Karpas-422 (cell line): ENCODE data around the gene ORC4. TPM values are rescaled to one million over a fixed set of nuclear protein-coding genes. Genes with fewer than 3 reads are reported as not detected.
"Not testable (repeated sequence)": the region's sequence is repeated elsewhere in the genome, so short reads cannot be mapped to it uniquely, and the experiment has no call there.

Source experiments
- DNase-seq: peaks from one replicate; pipeline ENCODE4 v3.0.0-alpha.2; 2015
- H2AFZ ChIP-seq: fragments of 200-600 bp; sonication (generic); 2 replicates; pipeline ENCODE4 v1.6.1; 2014; ENCODE audit warnings: antibody characterized with exemption, low read length, mixed read lengths
- H3K27ac ChIP-seq: fragments of 200-600 bp; sonication (generic); 2 replicates; pipeline ENCODE4 v1.5.1; 2014; ENCODE audit warnings: mild to moderate bottlenecking, low read length, moderate library complexity
- H3K27me3 ChIP-seq: fragments of 200-600 bp; sonication (generic); 2 replicates; pipeline ENCODE4 v1.6.1; 2014; ENCODE audit warnings: low read length, mixed read lengths
- H3K36me3 ChIP-seq: fragments of 200-600 bp; sonication (generic); 2 replicates; pipeline ENCODE4 v1.6.1; 2014; ENCODE audit warnings: low read length, mixed read lengths; ENCODE audit not compliant: insufficient read depth
- H3K4me1 ChIP-seq: fragments of 200-600 bp; sonication (generic); 2 replicates; pipeline ENCODE4 v1.6.1; 2014; ENCODE audit warnings: mild to moderate bottlenecking, low read length, mixed read lengths
- H3K4me2 ChIP-seq: fragments of 200-600 bp; sonication (generic); 2 replicates; pipeline ENCODE4 v1.6.1; 2014; ENCODE audit warnings: low read length, low read depth, mild to moderate bottlenecking; ENCODE audit not compliant: poor library complexity, severe bottlenecking
- H3K4me3 ChIP-seq: fragments of 200-600 bp; sonication (generic); 2 replicates; pipeline ENCODE4 v1.5.1; 2014; ENCODE audit warnings: mild to moderate bottlenecking, antibody characterized with exemption, low read length, mixed read lengths
- H3K79me2 ChIP-seq: fragments of 200-600 bp; sonication (generic); 2 replicates; pipeline ENCODE4 v1.6.1; 2014; ENCODE audit warnings: mild to moderate bottlenecking, low read length, mixed read lengths
- H3K9ac ChIP-seq: fragments of 200-600 bp; sonication (generic); 2 replicates; pipeline ENCODE4 v1.6.0; 2014; ENCODE audit warnings: low read length
- H3K9me2 ChIP-seq: fragments of 200-600 bp; sonication (generic), shearing (Covaris generic); replicated peaks from 2 replicates; pipeline ENCODE4 v1.6.0; 2014; ENCODE audit warnings: mild to moderate bottlenecking, low read length, moderate library complexity; ENCODE audit not compliant: insufficient read depth
- H3K9me3 ChIP-seq: fragments of 300-700, 200-600 bp; sonication (generic); 2 replicates; pipeline ENCODE4 v1.6.1; 2014; ENCODE audit warnings: low read length, mixed read lengths
- H4K20me1 ChIP-seq: fragments of 200-600 bp; sonication (generic); 2 replicates; pipeline ENCODE4 v1.6.1; 2014; ENCODE audit warnings: mild to moderate bottlenecking, antibody characterized with exemption, low read length, low read depth; ENCODE audit not compliant: insufficient read depth
- total RNA-seq: library from RNA; depleted of rRNA; stranded (reverse); fragments of >200 nt; shearing (Covaris generic); gene quantifications from 2 replicates; pipeline ENCODE4 v1.2.3, GENCODE V29; 2014; ENCODE audit warnings: low replicate concordance

Gene ORC4
- total RNA-seq, 1 experiment from 2014 or later: 63.1 TPM

DNA sequence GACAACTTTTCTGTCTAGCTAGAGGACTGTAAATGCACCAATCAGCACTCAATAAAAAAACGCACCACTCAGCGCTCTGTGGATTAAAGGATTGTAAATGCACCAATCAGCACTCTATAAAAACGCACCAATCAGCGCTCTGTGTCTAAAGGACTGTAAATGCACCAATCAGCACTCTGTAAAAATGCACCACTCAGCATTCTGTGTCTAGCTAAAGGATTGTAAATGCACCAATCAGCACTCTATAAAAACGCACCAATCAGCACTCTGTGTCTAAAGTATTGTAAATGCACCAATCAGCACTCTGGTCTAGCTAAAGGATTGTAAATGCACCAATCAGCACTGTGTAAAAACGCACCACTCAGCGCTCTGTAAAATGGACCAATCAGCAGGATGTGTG lies 25.6 kb downstream of the ORC4 start:
- not testable (repeated sequence) for H2AFZ ChIP-seq, H3K27me3 ChIP-seq, H3K9me3 ChIP-seq, H3K4me1 ChIP-seq, H3K4me2 ChIP-seq, DNase-seq, H3K27ac ChIP-seq, H3K4me3 ChIP-seq, H4K20me1 ChIP-seq, H3K9ac ChIP-seq, H3K9me2 ChIP-seq
- H3K79me2 ChIP-seq: peaks cover 98% of the 10 kb centered on the region
- peaks cover 36% of the 10 kb centered on the region for H3K36me3 ChIP-seq

DNA sequence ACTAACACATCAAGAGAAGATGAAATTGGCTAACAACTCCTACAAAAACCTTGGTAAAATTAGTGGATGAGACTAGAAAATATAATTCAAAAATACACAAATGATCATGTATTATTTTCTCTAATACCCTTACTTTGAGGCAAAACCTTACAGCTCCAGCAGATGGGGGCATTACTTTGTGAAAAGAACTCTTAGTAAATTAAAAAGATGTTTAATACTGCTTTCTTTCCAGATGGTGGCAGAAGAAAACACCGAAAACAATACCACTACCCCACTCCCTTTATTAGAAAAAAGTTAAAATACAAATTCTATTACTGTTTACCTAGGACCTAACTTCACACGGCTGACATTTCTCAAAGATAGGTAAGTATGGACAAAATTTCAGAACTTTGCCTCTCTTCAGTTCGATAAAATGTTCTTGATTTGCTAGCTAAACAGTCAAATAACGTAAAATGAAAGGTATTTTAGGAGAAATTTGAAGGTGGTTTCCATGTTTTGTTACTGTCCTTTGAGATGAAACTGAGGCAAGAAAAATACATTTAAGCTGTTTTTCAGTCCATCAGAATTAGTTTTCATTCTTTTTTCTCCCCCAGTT lies 30.6 kb downstream of the ORC4 start:
- H3K4me3 ChIP-seq: no peak overlapping the region
- no peaks in the 10 kb centered on the region for H4K20me1 ChIP-seq
- H3K9ac ChIP-seq: 0 out of 2 replicates have a peak overlapping the region, but pooled peaks have one; percentile 1
- H3K4me2 ChIP-seq: peak overlapping the region; percentile 14
- no peaks in the 10 kb centered on the region for H3K9me2 ChIP-seq
- H3K79me2 ChIP-seq: peaks cover 96% of the 10 kb centered on the region
- H3K27me3 ChIP-seq: no peaks in the 10 kb centered on the region
- H3K4me1 ChIP-seq: peaks cover 7% of the 10 kb centered on the region
- no peaks in the 10 kb centered on the region for H3K9me3 ChIP-seq
- H3K36me3 ChIP-seq: 0 out of 2 replicates have a peak, but pooled peaks cover under 1% of the 10 kb centered on the region
- peak overlapping the region; percentile 9; the same call in 1 of the 2 replicates for H3K27ac ChIP-seq
- no peak overlapping the region for H2AFZ ChIP-seq
- peak; percentile 86 for DNase-seq

DNA sequence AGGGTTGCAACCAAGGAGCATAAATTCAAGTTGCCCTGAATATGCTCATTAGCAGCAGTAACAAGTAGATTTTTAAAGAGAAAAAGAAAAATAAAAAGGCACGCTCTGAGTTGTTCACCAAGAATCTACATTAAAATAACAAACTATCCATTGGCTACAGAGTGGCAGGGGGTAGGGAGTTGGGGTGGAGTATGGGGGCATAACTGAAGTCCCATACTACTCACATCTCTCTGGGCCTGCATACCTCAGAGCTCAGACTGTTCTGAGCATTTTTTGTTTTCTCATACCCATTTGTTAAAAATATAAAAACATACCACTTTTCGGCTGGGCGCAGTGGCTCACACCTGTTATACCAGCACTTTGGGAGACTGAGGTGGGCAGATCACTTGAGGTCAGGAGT lies 31.4 kb downstream of the ORC4 start:
- Histone ChIP-seq H3K27me3 (no peaks in the 10 kb centered on the region), H3K79me2 (peaks cover 95% of the 10 kb centered on the region), H3K4me2 (no peak overlapping the region), H3K4me1 (peaks cover 7% of the 10 kb centered on the region), H3K9ac (no peak overlapping the region), H3K36me3 (no peaks in the 10 kb centered on the region), H3K9me2 (no peaks in the 10 kb centered on the region), H3K9me3 (no peaks in the 10 kb centered on the region), H3K27ac (no peak overlapping the region), H2AFZ (no peak overlapping the region), H3K4me3 (no peak overlapping the region), H4K20me1 (no peaks in the 10 kb centered on the region)
- no peak for DNase-seq

DNA sequence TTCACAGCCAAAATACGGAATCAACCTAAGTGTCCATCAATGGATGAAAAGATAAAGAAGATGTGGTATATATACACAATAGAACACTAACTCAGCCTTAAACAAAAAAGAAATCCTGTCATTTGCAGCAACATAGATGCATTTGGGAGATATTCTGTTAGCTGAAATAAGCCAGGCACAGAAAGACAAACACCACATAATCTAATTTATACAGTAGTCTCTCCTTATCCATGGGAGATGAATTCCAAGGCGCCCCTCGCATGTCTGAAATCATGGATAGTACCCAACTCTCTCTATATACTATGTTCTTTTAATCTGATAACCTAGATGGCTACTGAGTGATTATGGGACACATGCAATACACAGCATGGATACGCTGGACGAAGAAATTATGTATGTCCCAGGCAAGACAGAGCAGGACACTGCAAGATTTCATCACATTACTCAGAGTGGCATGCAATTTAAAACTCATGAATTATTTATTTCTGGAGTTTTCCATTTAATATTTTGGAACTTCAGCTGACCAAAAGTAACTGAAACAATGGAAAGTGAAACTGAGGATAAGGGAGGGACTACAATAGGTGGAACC lies 39.5 kb downstream of the ORC4 start:
- Histone ChIP-seq H3K27me3 (no peaks in the 10 kb centered on the region), H2AFZ (no peak overlapping the region), H3K79me2 (peaks cover 98% of the 10 kb centered on the region), H3K9me3 (peaks cover 7% of the 10 kb centered on the region; the same call in 1 of the 2 replicates), H3K36me3 (peaks cover 22% of the 10 kb centered on the region), H4K20me1 (no peaks in the 10 kb centered on the region), H3K4me2 (no peak overlapping the region), H3K4me1 (no peaks in the 10 kb centered on the region), H3K4me3 (no peak overlapping the region), H3K9ac (no peak overlapping the region), H3K9me2 (no peaks in the 10 kb centered on the region), H3K27ac (no peak overlapping the region)
- no peak for DNase-seq

DNA sequence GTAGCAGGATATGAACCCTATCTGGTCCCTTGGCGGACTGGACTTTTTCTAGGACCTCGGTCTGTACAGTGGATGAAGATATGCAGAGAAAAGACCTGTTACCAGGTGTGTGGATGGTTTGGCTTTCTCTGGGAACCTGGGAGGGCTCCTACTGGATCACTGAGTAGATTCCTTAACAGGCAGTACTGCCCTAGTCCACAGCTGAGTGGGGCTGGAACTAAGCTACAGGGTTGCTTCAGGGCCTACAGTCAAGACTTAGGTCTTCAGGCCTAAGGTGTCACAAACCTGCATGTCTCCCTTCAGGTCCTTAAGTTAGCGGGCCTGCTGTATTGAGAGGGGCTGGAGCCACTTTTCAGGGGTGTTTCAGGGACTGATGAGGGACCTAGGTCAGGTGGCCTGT lies 42.9 kb downstream of the ORC4 start:
- Histone ChIP-seq H2AFZ (no peak overlapping the region), H4K20me1 (no peaks in the 10 kb centered on the region), H3K79me2 (peaks cover 96% of the 10 kb centered on the region), H3K27me3 (no peaks in the 10 kb centered on the region), H3K27ac (no peak overlapping the region), H3K4me1 (no peaks in the 10 kb centered on the region), H3K9me2 (no peaks in the 10 kb centered on the region), H3K4me2 (no peak overlapping the region), H3K9me3 (peaks cover 7% of the 10 kb centered on the region; the same call in 1 of the 2 replicates), H3K36me3 (peaks cover 27% of the 10 kb centered on the region), H3K9ac (no peak overlapping the region), H3K4me3 (no peak overlapping the region)
- DNase-seq: no peak

DNA sequence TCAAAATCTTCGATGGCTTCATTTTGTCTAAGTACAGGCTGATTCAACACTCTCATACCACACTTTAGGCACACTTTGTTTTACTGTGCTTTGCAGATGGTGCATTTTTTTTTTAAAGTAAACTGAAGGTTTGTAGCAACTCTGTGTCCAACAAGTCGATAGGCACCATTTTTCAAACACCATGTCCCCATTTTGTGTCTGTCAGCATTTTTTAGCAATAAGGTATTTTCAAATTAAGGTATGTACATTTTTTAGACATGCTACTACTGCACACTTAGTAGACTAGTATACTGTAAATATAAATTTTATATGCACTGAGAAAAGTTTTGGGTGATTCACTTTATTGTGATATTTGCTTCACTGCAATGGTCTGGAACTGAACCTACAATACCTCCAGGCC lies 44.4 kb downstream of the ORC4 start:
- no peaks in the 10 kb centered on the region for H3K27me3 ChIP-seq
- no peak overlapping the region for H3K4me3 ChIP-seq
- H3K27ac ChIP-seq: no peak overlapping the region
- H3K9me2 ChIP-seq: no peaks in the 10 kb centered on the region
- no peak overlapping the region for H3K9ac ChIP-seq
- H3K4me1 ChIP-seq: no peaks in the 10 kb centered on the region
- H2AFZ ChIP-seq: no peak overlapping the region
- H3K36me3 ChIP-seq: peaks cover 35% of the 10 kb centered on the region
- H3K79me2 ChIP-seq: peaks cover 81% of the 10 kb centered on the region
- H4K20me1 ChIP-seq: no peaks in the 10 kb centered on the region
- H3K9me3 ChIP-seq: peaks cover 7% of the 10 kb centered on the region; the same call in 1 of the 2 replicates
- no peak for DNase-seq
- no peak overlapping the region for H3K4me2 ChIP-seq

DNA sequence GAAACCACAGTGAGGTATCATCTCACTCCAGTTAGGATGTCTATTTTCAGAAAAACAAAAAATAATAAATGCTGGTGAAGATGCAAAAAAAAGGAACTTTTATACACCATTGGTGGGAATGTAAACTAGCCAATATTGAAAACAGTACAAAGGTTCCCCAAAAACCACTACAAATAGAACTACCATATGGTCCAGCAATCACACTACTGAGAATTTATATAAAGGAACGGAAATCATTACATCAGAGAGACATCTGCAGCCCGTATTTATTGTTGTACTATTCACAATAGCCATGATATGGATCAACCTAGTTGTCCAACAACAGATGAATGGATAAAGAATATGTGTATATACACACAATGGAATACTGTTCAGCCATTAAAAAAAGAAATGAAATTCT lies 52.0 kb downstream of the ORC4 start:
- Histone ChIP-seq H4K20me1 (no peaks in the 10 kb centered on the region), H3K9me3 (peaks cover 24% of the 10 kb centered on the region), H3K79me2 (peaks cover 79% of the 10 kb centered on the region), H3K4me3 (no peak overlapping the region), H3K4me1 (no peaks in the 10 kb centered on the region), H3K27ac (no peak overlapping the region), H3K9me2 (no peaks in the 10 kb centered on the region), H3K4me2 (no peak overlapping the region), H3K36me3 (peaks cover 84% of the 10 kb centered on the region), H3K9ac (no peak overlapping the region), H2AFZ (no peak overlapping the region), H3K27me3 (no peaks in the 10 kb centered on the region)
- no peak for DNase-seq

DNA sequence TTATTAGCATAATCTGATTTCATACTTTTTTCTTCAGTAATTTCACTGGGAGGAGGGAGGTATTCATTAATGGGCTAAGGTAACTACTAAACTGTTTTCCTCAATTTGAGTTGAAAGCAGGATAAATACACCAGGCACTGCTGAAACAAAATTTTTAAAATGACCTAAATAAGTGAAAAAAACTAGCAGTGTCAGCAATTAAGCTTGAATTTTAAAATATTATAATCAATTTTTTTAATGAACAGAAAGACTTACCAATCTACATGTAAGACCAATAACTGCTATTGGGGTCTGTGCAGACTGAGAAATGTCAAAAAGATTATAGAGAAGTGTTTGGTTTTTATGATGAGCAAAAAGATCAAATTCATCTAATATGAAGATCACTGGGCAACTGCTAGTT lies 68.4 kb downstream of the ORC4 start:
- Histone ChIP-seq H3K9me2 (no peaks in the 10 kb centered on the region), H3K27ac (no peak overlapping the region), H3K27me3 (no peaks in the 10 kb centered on the region), H4K20me1 (no peaks in the 10 kb centered on the region), H3K9me3 (no peaks in the 10 kb centered on the region), H3K36me3 (peaks cover 32% of the 10 kb centered on the region), H3K4me1 (no peaks in the 10 kb centered on the region), H2AFZ (no peak overlapping the region), H3K79me2 (0 out of 2 replicates have a peak, but pooled peaks cover 3% of the 10 kb centered on the region), H3K4me2 (no peak overlapping the region), H3K9ac (no peak overlapping the region), H3K4me3 (no peak overlapping the region)
- no peak for DNase-seq
